ENCODE results near the gene KLF7.

DNA sequence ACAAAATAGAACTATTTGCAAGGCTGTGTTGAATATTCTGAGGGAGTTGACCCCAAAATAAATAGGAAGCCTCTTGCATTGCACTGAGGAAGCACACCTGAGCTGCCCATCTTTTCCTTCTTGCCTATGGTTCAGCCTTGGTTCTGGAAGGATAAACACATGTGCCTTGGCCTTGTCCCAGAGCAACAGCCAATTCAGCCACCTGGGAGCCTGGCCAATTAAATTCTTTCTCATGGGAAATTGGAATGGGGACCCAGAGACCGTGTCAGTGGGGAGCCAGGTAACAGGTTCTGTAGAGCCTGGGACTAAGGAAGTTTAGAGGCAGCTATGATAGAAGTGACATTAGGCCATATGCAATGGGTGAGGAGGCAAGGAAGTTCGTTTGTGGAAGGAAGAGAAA lies 99.6 kb downstream of the KLF7 start:
- TF ChIP-seq, protein P1, sequence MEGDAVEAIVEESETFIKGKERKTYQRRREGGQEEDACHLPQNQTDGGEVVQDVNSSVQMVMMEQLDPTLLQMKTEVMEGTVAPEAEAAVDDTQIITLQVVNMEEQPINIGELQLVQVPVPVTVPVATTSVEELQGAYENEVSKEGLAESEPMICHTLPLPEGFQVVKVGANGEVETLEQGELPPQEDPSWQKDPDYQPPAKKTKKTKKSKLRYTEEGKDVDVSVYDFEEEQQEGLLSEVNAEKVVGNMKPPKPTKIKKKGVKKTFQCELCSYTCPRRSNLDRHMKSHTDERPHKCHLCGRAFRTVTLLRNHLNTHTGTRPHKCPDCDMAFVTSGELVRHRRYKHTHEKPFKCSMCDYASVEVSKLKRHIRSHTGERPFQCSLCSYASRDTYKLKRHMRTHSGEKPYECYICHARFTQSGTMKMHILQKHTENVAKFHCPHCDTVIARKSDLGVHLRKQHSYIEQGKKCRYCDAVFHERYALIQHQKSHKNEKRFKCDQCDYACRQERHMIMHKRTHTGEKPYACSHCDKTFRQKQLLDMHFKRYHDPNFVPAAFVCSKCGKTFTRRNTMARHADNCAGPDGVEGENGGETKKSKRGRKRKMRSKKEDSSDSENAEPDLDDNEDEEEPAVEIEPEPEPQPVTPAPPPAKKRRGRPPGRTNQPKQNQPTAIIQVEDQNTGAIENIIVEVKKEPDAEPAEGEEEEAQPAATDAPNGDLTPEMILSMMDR (IDR thresholded peaks at IDR 0.05) = no peak
- no peak for TF ChIP-seq ZFX (IDR thresholded peaks at IDR 0.05; ENCODE audit: borderline replicate concordance)

Data from 22Rv1 (cell line).